Glutamatergic neuron (in vitro differentiated cells): ENCODE measurements around the gene BHMT2. TPM values are rescaled to one million over a fixed set of nuclear protein-coding genes. Genes with fewer than 3 reads are reported as not detected.

Experiments
- DNase-seq: peaks from one replicate; pipeline ENCODE4 v3.0.0; 2022
- H3K27ac Mint-ChIP-seq: one replicate; pipeline ENCODE4 v1.8.0; 2020; ENCODE audit warnings: mild to moderate bottlenecking, mixed read lengths, inconsistent platforms; ENCODE audit not compliant: unreplicated experiment
- H3K27me3 Mint-ChIP-seq: one replicate; pipeline ENCODE4 v1.8.0; 2020; ENCODE audit warnings: mild to moderate bottlenecking, moderate library complexity, mixed read lengths, inconsistent platforms; ENCODE audit not compliant: unreplicated experiment
- H3K36me3 Mint-ChIP-seq: one replicate; pipeline ENCODE4 v1.8.0; 2020; ENCODE audit warnings: mild to moderate bottlenecking, mixed read lengths, inconsistent platforms; ENCODE audit not compliant: unreplicated experiment
- H3K4me1 Mint-ChIP-seq: one replicate; pipeline ENCODE4 v1.8.0; 2020; ENCODE audit warnings: mild to moderate bottlenecking, low read depth, mixed read lengths, inconsistent platforms; ENCODE audit not compliant: unreplicated experiment
- H3K4me3 Mint-ChIP-seq: one replicate; pipeline ENCODE4 v1.8.0; 2020; ENCODE audit warnings: mild to moderate bottlenecking, mixed read lengths, inconsistent platforms; ENCODE audit not compliant: unreplicated experiment
- H3K9me3 Mint-ChIP-seq: one replicate; pipeline ENCODE4 v1.8.0; 2020; ENCODE audit warnings: mild to moderate bottlenecking, moderate library complexity, mixed read lengths, inconsistent platforms; ENCODE audit not compliant: unreplicated experiment
- total RNA-seq: library from RNA; stranded (reverse); fragmentation: NEBNext Ultra II Directional; extraction: Animal tissue kit (Norgen Biotek cat#: 25700); gene quantifications from one replicate; pipeline ENCODE4 v1.2.1, GENCODE V29; 2021; ENCODE audit not compliant: unreplicated experiment
- TF ChIP-seq, protein P1 (sequence below): fragments of 200-600 bp; sonication (generic); IDR thresholded peaks from one replicate; pipeline ENCODE4 v1.5.0; 2021; ENCODE audit not compliant: partially characterized antibody, unreplicated experiment

BHMT2 gene
- total RNA-seq, 1 donor from 2014 or later: not detected

DNA sequence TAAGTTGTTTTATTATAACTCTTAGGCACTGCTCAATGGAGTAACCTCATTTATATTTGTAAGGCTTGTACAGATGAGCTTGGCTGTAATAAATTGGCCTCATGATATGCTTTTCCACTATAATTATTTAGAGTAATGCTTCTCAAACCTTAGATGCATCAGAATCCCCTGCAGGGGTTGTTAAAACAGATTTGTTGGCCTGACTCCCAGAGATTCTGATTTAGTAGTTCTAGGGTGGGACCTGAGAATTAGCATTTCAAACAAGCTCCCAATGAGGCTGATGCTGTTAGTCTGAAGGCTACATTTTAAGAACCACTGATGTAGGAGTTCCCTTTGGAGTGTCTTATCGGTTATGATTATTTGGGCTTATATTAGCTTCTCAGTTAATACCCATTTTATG, 46.2 kb upstream of the BHMT2 start:
- Mint-ChIP-seq H3K4me1 (peaks cover 59% of the 10 kb centered on the region), H3K9me3 (peaks cover 8% of the 10 kb centered on the region), H3K36me3 (no peaks in the 10 kb centered on the region), H3K4me3 (peak overlapping the region; percentile 52), H3K27ac (peak overlapping the region; percentile 98), H3K27me3 (peaks cover 3% of the 10 kb centered on the region)
- TF ChIP-seq, protein P1, sequence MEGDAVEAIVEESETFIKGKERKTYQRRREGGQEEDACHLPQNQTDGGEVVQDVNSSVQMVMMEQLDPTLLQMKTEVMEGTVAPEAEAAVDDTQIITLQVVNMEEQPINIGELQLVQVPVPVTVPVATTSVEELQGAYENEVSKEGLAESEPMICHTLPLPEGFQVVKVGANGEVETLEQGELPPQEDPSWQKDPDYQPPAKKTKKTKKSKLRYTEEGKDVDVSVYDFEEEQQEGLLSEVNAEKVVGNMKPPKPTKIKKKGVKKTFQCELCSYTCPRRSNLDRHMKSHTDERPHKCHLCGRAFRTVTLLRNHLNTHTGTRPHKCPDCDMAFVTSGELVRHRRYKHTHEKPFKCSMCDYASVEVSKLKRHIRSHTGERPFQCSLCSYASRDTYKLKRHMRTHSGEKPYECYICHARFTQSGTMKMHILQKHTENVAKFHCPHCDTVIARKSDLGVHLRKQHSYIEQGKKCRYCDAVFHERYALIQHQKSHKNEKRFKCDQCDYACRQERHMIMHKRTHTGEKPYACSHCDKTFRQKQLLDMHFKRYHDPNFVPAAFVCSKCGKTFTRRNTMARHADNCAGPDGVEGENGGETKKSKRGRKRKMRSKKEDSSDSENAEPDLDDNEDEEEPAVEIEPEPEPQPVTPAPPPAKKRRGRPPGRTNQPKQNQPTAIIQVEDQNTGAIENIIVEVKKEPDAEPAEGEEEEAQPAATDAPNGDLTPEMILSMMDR: no peak
- no peak for DNase-seq

DNA sequence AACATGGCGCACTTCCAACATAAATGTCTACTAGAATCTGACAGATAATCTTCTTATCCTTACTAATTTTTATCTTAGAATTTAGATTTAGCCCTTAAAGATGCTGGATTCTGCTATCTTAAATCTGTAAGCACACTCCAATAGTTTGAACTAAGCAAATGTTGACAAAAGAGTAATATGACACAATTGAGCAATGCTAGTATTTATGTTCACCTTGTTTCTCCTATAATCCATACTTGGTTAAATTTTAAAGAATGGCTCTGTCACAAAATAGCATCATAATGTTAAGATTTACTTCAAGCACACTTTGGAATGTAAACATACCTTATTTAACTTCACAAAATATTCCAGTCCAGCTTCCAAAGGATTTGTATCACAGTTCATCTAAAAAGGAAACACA, 45.6 kb upstream of the BHMT2 start:
- Mint-ChIP-seq H3K4me3 (peak overlapping the region; percentile 52), H3K27ac (peak overlapping the region; percentile 98), H3K9me3 (peaks cover 8% of the 10 kb centered on the region), H3K27me3 (peaks cover 3% of the 10 kb centered on the region), H3K4me1 (peaks cover 59% of the 10 kb centered on the region), H3K36me3 (no peaks in the 10 kb centered on the region)
- DNase-seq: no peak
- TF ChIP-seq, protein P1: no peak

DNA sequence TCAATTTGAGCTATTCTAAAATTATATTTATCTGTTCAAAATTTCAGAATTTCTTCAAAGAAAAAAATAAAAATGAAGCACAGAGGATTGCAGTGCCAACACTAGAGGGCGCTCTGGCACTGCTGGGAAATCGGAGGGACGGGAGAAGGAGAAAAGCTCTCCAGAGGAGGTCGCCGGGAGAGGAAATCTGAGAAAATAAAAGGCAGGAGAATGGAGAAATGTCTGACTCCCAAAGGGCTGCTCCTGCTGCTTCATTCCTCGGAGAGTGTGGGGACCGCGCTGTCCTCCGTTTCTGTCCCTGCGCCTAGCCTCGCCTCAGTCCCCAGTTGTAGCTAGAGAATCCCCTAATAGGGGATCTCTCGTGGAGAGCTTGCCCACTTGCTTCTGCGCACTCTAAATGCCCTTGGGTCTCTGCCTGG, 44.5 kb upstream of the BHMT2 start:
- peak; percentile 83 for DNase-seq
- Mint-ChIP-seq H3K27me3 (peaks cover 3% of the 10 kb centered on the region), H3K4me1 (peaks cover 59% of the 10 kb centered on the region), H3K9me3 (peaks cover 8% of the 10 kb centered on the region), H3K36me3 (no peaks in the 10 kb centered on the region), H3K27ac (peak overlapping the region; percentile 94), H3K4me3 (peak overlapping the region; percentile 81)
- TF ChIP-seq, protein P1: peak; percentile 97

DNA sequence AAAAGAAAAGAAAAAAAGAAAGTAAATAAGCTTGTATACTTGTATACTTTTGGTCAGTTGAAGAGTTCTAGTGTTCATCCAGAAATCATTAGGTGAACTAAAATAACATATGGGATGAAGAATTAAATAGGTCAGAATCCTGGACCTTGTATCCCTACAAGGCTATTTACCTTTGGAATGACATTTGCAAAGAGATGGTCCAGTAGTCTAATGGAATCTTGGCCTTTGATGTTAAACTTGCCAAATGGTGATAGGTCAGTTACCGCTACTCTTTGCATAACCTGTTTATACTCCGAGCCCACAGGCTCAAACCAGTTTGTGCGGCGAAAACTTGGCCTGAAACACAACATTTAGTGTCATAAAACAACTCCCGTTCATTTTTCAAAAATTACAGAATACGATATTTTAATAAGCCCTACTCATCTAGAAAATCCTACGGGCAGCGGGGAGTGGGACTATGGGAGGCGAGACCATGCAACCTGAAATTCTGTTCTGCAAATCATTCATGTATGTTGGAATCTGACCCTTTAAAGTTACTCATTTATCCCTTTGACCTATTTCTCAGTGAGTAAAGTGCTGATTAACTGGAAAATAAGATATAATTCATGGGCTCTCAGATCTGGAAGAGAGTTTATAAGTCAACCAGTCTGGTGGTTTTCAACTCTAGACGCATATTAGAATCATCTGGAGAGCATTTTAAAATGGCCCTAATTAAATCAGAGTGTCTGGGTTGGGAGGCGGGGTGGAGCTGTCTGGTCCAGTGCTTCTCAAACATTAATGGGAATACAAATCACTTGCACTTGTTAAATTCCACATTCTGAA, 38.7 kb upstream of the BHMT2 start:
- H3K27me3 Mint-ChIP-seq: no peaks in the 10 kb centered on the region
- no peak for DNase-seq
- no peaks in the 10 kb centered on the region for H3K9me3 Mint-ChIP-seq
- TF ChIP-seq, protein P1: no peak
- peaks cover 6% of the 10 kb centered on the region for H3K4me1 Mint-ChIP-seq
- H3K36me3 Mint-ChIP-seq: no peaks in the 10 kb centered on the region
- no peak overlapping the region for H3K4me3 Mint-ChIP-seq
- no peak overlapping the region for H3K27ac Mint-ChIP-seq

DNA sequence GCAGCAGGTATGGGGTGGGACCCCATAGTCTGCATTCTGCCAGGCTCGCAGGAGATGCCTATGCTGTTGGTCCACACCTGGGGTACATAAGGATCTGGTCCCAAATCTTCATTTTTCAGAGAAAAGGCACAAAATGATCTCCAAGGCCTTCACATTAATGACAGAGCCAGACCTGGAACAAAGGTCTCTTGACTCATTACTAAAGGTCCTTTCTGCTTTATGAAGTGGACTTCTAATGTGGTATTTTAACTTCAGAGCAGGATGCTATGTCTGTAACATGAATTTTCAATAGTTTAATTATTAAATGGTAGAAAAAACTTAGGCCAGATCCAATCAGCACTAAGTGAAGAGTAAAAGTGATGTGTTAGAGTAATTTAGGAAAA, 38.1 kb upstream of the BHMT2 start:
- Mint-ChIP-seq H3K4me1 (peaks cover 3% of the 10 kb centered on the region), H3K27me3 (no peaks in the 10 kb centered on the region), H3K4me3 (no peak overlapping the region), H3K36me3 (no peaks in the 10 kb centered on the region), H3K9me3 (no peaks in the 10 kb centered on the region), H3K27ac (no peak overlapping the region)
- TF ChIP-seq, protein P1: no peak
- no peak for DNase-seq
